ENCODE measurements around the gene ZP2. TPM values are rescaled to one million over a fixed set of nuclear protein-coding genes. Genes with fewer than 3 reads are reported as not detected.
A peak's percentile ranks its signal among the peaks of the same experiment; 100 is the strongest.
"Not testable (repeated sequence)": the region's sequence is repeated elsewhere in the genome, so short reads cannot be mapped to it uniquely, and the experiment has no call there.

Gene ZP2
- total and polyA plus RNA-seq, 4 donors, result not detected

DNA sequence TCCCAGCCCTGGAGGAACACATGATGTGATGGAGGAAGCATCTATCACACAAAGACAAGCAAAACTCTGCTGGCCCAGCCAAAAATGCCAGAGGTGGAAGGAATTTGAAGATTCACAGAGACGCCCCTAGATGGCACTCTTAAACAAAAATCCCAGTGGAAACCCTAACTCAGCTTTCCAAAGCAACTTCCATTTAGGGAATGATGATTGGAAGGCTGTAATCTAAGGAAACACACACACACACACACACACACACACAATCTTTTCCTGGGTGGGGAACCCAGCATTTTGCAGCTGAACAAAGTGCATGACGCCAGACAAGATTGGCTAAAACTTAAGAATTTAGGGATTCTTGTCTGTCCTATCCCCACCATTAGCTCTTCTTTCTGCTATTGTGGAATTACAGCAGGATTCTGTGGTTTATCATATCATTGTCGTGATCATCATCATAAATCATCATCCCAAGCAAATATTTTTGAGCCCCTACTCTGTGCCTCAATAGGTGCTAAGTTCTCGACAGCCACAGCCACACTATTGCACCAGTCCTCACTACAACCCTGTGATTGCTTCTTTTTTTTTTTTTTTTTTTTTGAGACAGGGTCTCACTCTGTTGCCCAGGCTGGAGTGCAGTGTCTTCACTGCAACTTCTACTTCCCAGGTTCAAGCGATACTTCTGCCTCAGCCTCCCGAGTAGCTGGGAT, 54.5 kb downstream of the ZP2 start:
- Histone ChIP-seq H3K27ac (ENCODE audit: low read depth in 1 of 2, low read length in 2 of 2) (no peak overlapping the region), H3K4me1 (ENCODE audit: control insufficient read depth in 4 of 4, insufficient read depth in 4 of 4, low read length in 3 of 4) (peaks cover 0 to 17% (median 5%) of the 10 kb centered on the region in 4 donors), H3K36me3 (ENCODE audit: control insufficient read depth in 4 of 4, insufficient read depth in 3 of 4, low read depth in 1 of 4, low read length in 3 of 4) (no peaks in the 10 kb centered on the region), H3K4me3 (ENCODE audit: low read depth in 1 of 3, low read length in 3 of 3) (no peak overlapping the region), H3K9me3 (ENCODE audit: control insufficient read depth in 4 of 4, low read length in 3 of 4) (no peaks in the 10 kb centered on the region), H3K9ac (ENCODE audit: low read depth in 1 of 2, low read length in 2 of 2) (no peak overlapping the region), H3K27me3 (ENCODE audit: control insufficient read depth in 4 of 4, insufficient read depth in 4 of 4, low read length in 3 of 4) (no peaks in the 10 kb centered on the region)
- DNase-seq (ENCODE audit: low spot score), result no peak
- TF ChIP-seq RXRA (IDR thresholded peaks at IDR 0.05) (no peak), REST (IDR thresholded peaks at IDR 0.05) (no peak), FOXA2 (IDR thresholded peaks at IDR 0.05) (no peak), YY1 (IDR thresholded peaks at IDR 0.05) (peak; percentile 28), MAX (IDR thresholded peaks at IDR 0.05) (no peak), JUND (IDR thresholded peaks at IDR 0.05) (no peak), RAD21 (IDR thresholded peaks at IDR 0.05) (peak; percentile 86 to 89), ATF3 (IDR thresholded peaks at IDR 0.05) (no peak), NR2F2 (IDR thresholded peaks at IDR 0.05) (no peak), EGR1 (IDR thresholded peaks at IDR 0.05; ENCODE audit: low read depth in 2 of 2) (no peak), HNF4G (IDR thresholded peaks at IDR 0.05) (no peak), FOXA1 (IDR thresholded peaks at IDR 0.05) (no peak), TAF1 (conservative IDR thresholded peaks at IDR 0.05) (no peak), GABPA (IDR thresholded peaks at IDR 0.05 in 1 of 2, conservative IDR thresholded peaks at IDR 0.05 in 1 of 2) (no peak), ZBTB33 (IDR thresholded peaks at IDR 0.05) (no peak), SP1 (IDR thresholded peaks at IDR 0.05) (no peak), HNF4A (conservative IDR thresholded peaks at IDR 0.05) (no peak)
- TF ChIP-seq, protein P1, sequence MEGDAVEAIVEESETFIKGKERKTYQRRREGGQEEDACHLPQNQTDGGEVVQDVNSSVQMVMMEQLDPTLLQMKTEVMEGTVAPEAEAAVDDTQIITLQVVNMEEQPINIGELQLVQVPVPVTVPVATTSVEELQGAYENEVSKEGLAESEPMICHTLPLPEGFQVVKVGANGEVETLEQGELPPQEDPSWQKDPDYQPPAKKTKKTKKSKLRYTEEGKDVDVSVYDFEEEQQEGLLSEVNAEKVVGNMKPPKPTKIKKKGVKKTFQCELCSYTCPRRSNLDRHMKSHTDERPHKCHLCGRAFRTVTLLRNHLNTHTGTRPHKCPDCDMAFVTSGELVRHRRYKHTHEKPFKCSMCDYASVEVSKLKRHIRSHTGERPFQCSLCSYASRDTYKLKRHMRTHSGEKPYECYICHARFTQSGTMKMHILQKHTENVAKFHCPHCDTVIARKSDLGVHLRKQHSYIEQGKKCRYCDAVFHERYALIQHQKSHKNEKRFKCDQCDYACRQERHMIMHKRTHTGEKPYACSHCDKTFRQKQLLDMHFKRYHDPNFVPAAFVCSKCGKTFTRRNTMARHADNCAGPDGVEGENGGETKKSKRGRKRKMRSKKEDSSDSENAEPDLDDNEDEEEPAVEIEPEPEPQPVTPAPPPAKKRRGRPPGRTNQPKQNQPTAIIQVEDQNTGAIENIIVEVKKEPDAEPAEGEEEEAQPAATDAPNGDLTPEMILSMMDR (IDR thresholded peaks at IDR 0.05; ENCODE audit: low read depth, low read length, missing input control), result peak; percentile 72
- 54% methylated on average over 6 of the region's 6 CpGs for WGBS

GRCh38 chr16:21156011-21156410, 55.4 kb downstream of the ZP2 start:
- H3K27me3 ChIP-seq (ENCODE audit: control insufficient read depth in 4 of 4, insufficient read depth in 4 of 4, low read length in 3 of 4); DNase-seq (ENCODE audit: low spot score); H3K9ac ChIP-seq (ENCODE audit: low read depth in 1 of 2, low read length in 2 of 2); H3K9me3 ChIP-seq (ENCODE audit: control insufficient read depth in 4 of 4, low read length in 3 of 4); H3K27ac ChIP-seq (ENCODE audit: low read depth in 1 of 2, low read length in 2 of 2); H3K4me3 ChIP-seq (ENCODE audit: low read depth in 1 of 3, low read length in 3 of 3); H3K36me3 ChIP-seq (ENCODE audit: control insufficient read depth in 4 of 4, insufficient read depth in 3 of 4, low read depth in 1 of 4, low read length in 3 of 4): not testable (repeated sequence)
- peaks cover 0 to 17% (median 5%) of the 10 kb centered on the region in 4 donors for H3K4me1 ChIP-seq (ENCODE audit: control insufficient read depth in 4 of 4, insufficient read depth in 4 of 4, low read length in 3 of 4)
- 57% methylated on average over 1 of the region's 1 CpG for WGBS

- not testable (repeated sequence) for H3K36me3 ChIP-seq (ENCODE audit: control insufficient read depth in 4 of 4, insufficient read depth in 3 of 4, low read depth in 1 of 4, low read length in 3 of 4); H3K27ac ChIP-seq (ENCODE audit: low read depth in 1 of 2, low read length in 2 of 2); H3K4me3 ChIP-seq (ENCODE audit: low read depth in 1 of 3, low read length in 3 of 3); DNase-seq (ENCODE audit: low spot score); H3K27me3 ChIP-seq (ENCODE audit: control insufficient read depth in 4 of 4, insufficient read depth in 4 of 4, low read length in 3 of 4); H3K9ac ChIP-seq (ENCODE audit: low read depth in 1 of 2, low read length in 2 of 2); H3K9me3 ChIP-seq (ENCODE audit: control insufficient read depth in 4 of 4, low read length in 3 of 4); H3K4me1 ChIP-seq (ENCODE audit: control insufficient read depth in 4 of 4, insufficient read depth in 4 of 4, low read length in 3 of 4)
- WGBS, result 89% methylated on average over 11 of the region's 11 CpGs
Measured at GRCh38 chr16:21153124-21153729, 58.1 kb downstream of the ZP2 start.
